ENCODE measurements around the gene CFAP298. TPM values are rescaled to one million over a fixed set of nuclear protein-coding genes. Genes with fewer than 3 reads are reported as not detected.

CFAP298 gene
- total and polyA plus RNA-seq, 2 donors (not counting 3 experiments of a cell fraction or from before 2014, with no cell fraction given) = 17.6 to 44.1 TPM

- POLR2A ChIA-PET = no interaction called here
- BruUV-seq (replicated peaks) = no TSS peak
- dilution Hi-C loops (cut with MboI; ENCODE audit: extremely low pct_ligation_motif_present, low sequenced_read_pairs) = no loop called here
These were observed 9.0 kb downstream of the CFAP298 start for GRCh38 chr21:32603131-32603530.

More at GRCh38 chr21:32603131-32603530, 9.0 kb downstream of the CFAP298 start:
- peaks cover 16 to 34% of the 10 kb centered on the region in 2 experiments for H3K36me3 ChIP-seq (ENCODE audit: control insufficient read depth in 2 of 2, extremely low read depth in 1 of 2, insufficient read depth in 2 of 2, low read length in 2 of 2)
- DNase-seq (ENCODE audit: low read depth, low spot score) (no peak), FAIRE-seq (no peak)
- H3K4me3 ChIP-seq (replicated peaks in 1 of 3; ENCODE audit: insufficient read depth in 1 of 3, low read depth in 1 of 3, low read length in 3 of 3) = no peak overlapping the region
- H3K27me3 ChIP-seq (ENCODE audit: control insufficient read depth in 2 of 2, insufficient read depth in 2 of 2, low read length in 2 of 2) = no peaks in the 10 kb centered on the region
- H3K9ac ChIP-seq (replicated peaks; ENCODE audit: extremely low read depth, insufficient read depth, low read length) = no peak overlapping the region
- no peak overlapping the region for H2AFZ ChIP-seq (ENCODE audit: low read depth, low read length)
- no peaks in the 10 kb centered on the region for H3K4me1 ChIP-seq (ENCODE audit: control insufficient read depth, extremely low read depth, insufficient read depth, low read length)
- intact Hi-C loops (cut with micrococcal nuclease) = loop anchor here (5.0 kb wide), 2 partner anchors 296 to 816 kb away; no protein-coding TSS in a partner anchor
- no peaks in the 10 kb centered on the region for H4K20me1 ChIP-seq (replicated peaks; ENCODE audit: control insufficient read depth, extremely low read depth, insufficient read depth, low read length)
- H3K79me2 ChIP-seq (ENCODE audit: control insufficient read depth, insufficient read depth, low read length) = no peaks in the 10 kb centered on the region
- TF ChIP-seq POLR2A (IDR thresholded peaks at IDR 0.05; ENCODE audit: low read depth, low read length) (no peak), FOS (IDR thresholded peaks at IDR 0.05; ENCODE audit: borderline replicate concordance, insufficient read depth, low read length) (no peak), POLR2AphosphoS5 (IDR thresholded peaks at IDR 0.05; ENCODE audit: insufficient read depth, low read depth, low read length) (no peak), EZH2 (IDR thresholded peaks at IDR 0.05; ENCODE audit: borderline replicate concordance, low read depth, low read length, severe bottlenecking) (no peak), CTCF (IDR thresholded peaks at IDR 0.05; ENCODE audit: extremely low read depth in 1 of 2, insufficient read depth in 1 of 2, low read depth in 1 of 2, low read length in 2 of 2) (no peak), MAX (IDR thresholded peaks at IDR 0.05; ENCODE audit: insufficient read depth, insufficient read length) (no peak), GATA2 (IDR thresholded peaks at IDR 0.05; ENCODE audit: insufficient read depth, insufficient read length, low read depth, low read length) (no peak), JUN (IDR thresholded peaks at IDR 0.05; ENCODE audit: borderline replicate concordance, insufficient read depth, insufficient read length, low read depth) (no peak), MYC (IDR thresholded peaks at IDR 0.05; ENCODE audit: low read depth, low read length) (no peak)
- no peak overlapping the region for H3K4me2 ChIP-seq (ENCODE audit: insufficient read depth, low read length)
- CTCF ChIA-PET = no interaction called here
- no peak overlapping the region for H3K27ac ChIP-seq (ENCODE audit: insufficient read depth, low read depth, low read length)
- H3K9me3 ChIP-seq (replicated peaks; ENCODE audit: control insufficient read depth, insufficient read depth, low read length) = no peaks in the 10 kb centered on the region
- no peaks in the 10 kb centered on the region for H3K9me1 ChIP-seq (replicated peaks; ENCODE audit: control insufficient read depth, extremely low read depth, insufficient read depth, low read length)

All from endothelial cell of umbilical vein (primary cell).